Activated CD4-positive, alpha-beta T cell treated with anti-CD3 and anti-CD28 coated beads, Interleukin-2, amount 50 U/mL, for 24 hours (primary cell): ENCODE measurements around the gene GORASP2.
"Not testable (repeated sequence)": the region's sequence is repeated elsewhere in the genome, so short reads cannot be mapped to it uniquely, and the experiment has no call there.

Source experiments
- DNase-seq, 2 donors: peaks; one replicate each; pipeline ENCODE4 v3.0.0-alpha.2; 2020; ENCODE audit warnings: low read depth in 1 of 2, low spot score in 1 of 2

The GORASP2 gene

DNA sequence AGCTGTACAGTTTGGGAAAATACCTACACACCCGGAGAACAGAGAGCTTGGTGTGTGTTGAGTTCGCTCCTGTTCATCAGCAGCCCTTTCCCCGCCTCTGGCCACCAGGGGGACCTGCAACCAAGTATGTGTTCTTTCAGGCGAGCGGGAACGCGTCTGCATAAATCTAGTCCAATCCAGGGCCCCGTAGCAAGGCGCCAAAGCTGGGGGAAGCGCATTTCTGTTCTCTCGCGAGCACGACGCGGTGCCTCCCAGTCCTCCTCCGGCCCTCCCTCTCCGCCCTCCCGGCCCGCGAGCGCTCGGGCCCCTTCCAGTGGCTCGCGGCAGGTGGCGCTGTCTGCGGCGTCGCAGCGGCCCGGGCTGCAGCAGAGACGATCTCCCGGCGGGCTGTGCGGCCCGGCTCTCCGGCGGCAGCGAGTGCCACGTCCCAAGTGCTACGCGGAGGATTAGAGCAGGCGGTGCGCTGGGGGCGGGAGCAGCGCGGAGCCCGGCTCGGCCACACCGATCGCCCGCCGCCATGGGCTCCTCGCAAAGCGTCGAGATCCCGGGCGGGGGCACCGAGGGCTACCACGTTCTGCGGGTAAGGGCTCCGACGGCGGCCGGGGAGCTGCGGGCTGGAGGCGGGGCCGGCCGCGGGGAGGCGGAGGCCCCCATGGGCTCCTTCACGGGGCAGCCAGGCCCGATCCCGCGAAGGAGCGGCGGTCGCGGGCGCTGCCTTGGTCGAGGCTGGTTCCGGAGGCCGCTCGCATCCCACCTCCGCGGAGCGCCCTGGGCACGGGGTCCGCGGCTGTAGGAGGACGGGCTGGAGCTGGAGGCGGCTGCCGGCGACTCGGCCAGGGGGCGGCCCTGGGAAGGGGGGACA is at the start of gene GORASP2:
GORASP2 (plus strand) TSS at position 430 of the 862 bp plus-strand sequence; CDS start at position 518, 88 bp downstream.
- DNase-seq = peak; percentile 97

- no peak for DNase-seq
Measured at GRCh38 chr2:170881840-170882239, 47.2 kb upstream of the GORASP2 start.

DNA sequence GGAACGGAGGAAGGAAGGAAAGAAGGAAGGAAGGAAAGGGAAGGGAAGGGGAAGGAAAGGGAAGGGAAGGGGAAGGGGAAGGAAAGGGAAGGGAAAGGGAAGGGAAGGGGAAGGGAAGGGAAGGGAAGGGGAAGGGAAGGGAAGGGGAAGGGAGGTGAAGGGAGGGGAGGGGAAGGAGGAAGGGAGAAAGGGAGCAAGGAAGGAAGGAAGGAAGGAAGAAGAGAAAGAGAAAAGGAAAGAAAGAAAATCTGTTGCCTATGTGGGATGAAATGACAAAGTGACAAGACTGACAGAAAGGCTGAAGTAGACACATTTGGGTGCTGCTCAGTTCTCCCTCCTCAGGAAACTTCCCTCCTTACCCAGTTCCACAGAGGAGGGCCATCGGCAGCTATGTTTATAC is 46.3 kb upstream of the GORASP2 start:
- no peak for DNase-seq

DNA sequence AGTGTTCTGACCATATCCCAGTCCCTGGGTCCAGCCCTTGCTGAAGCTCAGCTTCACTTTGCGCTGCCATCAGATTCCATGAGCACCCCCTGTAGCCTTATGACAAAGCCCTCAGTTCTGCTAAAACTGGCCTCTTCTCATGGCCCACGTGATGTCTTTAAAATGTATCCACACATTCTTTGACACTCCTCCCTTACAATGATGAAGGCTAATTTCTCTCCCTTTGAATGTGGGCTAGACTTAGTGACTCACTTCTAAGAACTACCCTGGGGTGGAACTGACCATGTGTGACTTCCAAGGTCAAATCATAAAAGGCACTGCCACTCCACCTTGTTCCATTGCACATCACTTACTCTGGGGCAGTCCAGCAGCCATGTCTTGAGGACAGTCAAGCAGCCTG is 45.4 kb upstream of the GORASP2 start:
- no peak for DNase-seq

DNA sequence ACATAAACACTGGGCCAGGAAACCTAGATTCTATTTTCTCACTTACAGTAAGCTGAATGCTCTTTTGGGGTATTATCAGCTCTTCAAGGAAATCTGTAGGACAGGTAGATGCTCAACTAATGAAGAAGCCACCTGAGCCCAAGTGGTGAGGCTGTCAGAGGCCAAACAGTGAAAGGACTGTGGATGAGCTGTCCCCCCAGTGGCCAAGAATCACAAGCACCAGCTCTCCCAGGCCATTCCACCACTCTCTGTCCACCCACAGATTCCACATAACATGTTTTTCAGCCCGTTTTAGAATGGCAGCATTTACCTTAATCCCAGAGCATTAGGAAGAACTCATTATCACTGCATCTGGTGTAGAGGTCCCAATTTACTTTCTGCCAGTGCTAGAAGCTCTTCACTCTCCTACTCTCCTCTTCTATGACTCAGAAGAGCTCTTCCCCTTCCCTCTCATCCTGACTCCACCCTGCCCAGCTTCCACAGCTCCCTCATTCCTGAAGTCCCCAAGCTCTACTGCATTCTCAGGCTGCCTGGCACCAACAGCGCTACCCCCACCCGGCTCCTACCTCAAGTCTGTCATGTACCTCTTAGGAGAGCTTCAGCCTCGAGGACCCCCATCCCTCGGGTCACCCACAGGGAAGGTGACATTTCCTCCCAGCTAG is 43.8 kb upstream of the GORASP2 start:
- no peak for DNase-seq

GRCh38 chr2:170886386-170886785 is 42.7 kb upstream of the GORASP2 start:
- DNase-seq = no peak

GRCh38 chr2:170887496-170887895 is 41.6 kb upstream of the GORASP2 start:
- DNase-seq = no peak

DNA sequence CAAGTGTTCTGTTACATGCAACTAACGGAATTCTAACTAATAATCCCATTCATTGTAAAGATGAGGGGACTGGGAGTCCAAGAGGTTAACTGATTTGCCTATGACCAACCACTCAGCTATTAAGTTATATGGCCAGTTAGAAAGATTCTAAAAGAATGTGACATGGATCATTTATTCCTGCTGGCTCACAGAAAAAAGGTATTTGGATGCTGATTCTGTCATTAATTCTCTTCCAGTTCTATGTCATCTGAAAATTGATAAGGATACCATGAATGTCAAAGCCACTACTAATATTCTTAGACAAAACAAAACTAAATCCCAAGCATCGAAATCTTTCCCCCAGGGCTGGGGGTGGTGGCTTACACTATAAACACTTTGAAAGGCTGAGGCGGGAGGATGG is 41.2 kb upstream of the GORASP2 start:
- DNase-seq = no peak

DNA sequence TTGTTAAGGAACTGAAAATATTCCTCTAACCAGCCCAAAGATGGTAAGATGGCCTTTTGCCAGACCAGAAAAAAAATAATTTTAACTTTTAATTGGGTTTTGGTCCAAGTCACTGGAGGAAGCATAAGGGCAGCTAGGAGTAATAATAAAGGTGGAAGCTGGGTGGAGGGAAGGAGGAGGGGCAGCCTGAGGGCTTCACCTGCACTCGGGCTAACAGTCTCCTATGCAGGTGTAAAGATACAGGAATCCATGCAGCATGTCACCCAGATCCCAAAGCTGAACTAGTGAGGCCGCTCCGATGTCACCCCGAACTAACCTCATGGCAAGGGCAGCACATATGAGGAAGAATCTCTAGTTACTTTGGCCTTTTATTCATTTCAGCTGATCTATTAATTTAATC is 37.2 kb upstream of the GORASP2 start:
- DNase-seq = no peak

- no peak for DNase-seq
Measured at GRCh38 chr2:170892391-170892951, 36.6 kb upstream of the GORASP2 start.

GRCh38 chr2:170895023-170895757 is 33.9 kb upstream of the GORASP2 start:
- DNase-seq = no peak

DNA sequence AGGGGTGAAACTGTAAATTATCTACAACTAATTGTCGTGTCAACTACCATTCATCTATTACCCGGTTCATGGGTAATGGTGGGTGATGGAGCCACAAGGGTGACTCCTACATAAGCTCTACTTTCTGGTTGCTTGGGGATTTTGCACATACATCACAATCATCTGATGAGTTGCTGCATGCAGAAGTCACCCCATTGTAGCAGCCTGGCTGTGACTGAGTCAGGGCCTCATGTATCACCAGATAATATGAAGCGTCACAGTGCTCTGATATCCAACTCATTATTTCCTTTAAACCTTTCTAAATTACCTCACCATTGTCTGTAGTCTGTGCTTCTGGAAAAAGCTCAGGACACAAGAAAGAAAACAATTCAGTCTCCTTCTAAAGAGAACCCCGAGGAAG is 32.4 kb upstream of the GORASP2 start:
- no peak for DNase-seq

DNA sequence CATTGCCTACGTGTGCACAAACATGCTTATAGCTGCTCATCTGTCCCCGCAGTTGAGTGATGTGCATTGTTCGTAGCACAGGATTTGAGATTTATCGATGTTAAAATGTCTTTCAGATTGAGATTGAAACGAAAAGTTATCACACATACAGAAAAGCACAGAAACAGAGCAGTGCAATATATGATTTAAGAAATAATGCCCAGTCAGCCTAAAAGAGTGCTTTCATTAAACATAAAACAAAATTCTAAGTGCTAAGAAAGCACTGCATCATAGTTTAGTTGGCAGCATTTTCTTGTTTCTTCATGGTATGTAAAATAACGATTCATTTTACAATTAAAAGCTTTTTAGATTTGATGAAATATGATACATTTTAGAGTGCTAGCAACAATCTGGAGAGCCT is 31.9 kb upstream of the GORASP2 start:
- no peak for DNase-seq

- DNase-seq = no peak
Measured at GRCh38 chr2:170905864-170906263, 23.2 kb upstream of the GORASP2 start.

GRCh38 chr2:170911314-170911889 is 17.7 kb upstream of the GORASP2 start:
- no peak for DNase-seq

DNA sequence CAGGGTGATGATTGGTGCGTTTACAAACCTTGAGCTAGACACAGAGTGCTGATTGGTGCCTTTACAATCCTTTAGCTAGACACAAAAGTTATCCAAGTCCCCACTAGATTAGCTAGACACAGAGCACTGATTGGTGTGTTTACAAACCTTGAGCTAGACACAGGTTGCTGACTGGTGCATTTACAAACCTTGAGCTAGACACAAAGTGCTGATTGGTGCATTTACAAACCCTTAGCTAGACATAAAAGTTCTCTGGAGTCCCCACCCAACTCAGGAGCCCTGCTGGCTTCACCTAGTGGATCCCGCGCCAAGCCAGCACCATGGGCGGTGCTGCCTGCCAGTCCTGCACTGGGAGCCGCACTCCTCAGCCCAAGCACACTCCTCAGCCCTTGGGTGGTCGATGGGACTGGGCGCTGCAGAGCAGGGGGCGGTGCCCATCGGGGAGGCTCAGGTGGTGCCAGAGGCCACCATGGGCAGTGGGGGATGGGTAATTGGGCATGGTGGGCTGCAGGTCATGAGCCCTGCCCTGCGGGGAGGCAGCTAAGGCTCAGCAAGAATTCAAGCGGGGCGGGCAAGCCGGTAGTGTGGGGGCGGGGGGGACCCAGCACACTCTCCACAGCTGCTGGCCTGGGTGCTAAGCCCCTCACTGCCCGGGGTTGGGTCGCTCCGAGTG is 13.9 kb upstream of the GORASP2 start:
- not testable (repeated sequence) for DNase-seq

GRCh38 chr2:170917219-170917913 is 11.7 kb upstream of the GORASP2 start:
- DNase-seq = no peak

- DNase-seq = no peak
Measured at GRCh38 chr2:170917957-170918356, 11.1 kb upstream of the GORASP2 start.

GRCh38 chr2:170921873-170922272 is 7.2 kb upstream of the GORASP2 start:
- not testable (repeated sequence) for DNase-seq
